Heart left ventricle (tissue), 16 donors: ENCODE data around the gene AHSA1. TPM values are rescaled to one million over a fixed set of nuclear protein-coding genes. Genes with fewer than 3 reads are reported as not detected.
A peak's percentile ranks its signal among the peaks of the same experiment; 100 is the strongest.

ENCODE experiments used
- ATAC-seq, 4 donors: fragments of 200-7000 bp; cut with Tn5 transposase; one replicate each; pipeline ENCODE4 v1.9.1; 2020 to 2022; ENCODE audit warnings: moderate library complexity in 4 of 4, mild to moderate bottlenecking in 3 of 4, moderate number of reproducible peaks in 1 of 4
- DNase-seq, 5 donors: peaks; one replicate each; pipeline ENCODE4 v3.0.0-alpha.2; 2020
- H3K27ac ChIP-seq, 12 donors: fragments of 200-600 bp; sonication (generic) in 4 of 12; one replicate each; pipeline versions ENCODE4 v1.5.0 to v1.8.0; 2016 to 2022; ENCODE audit warnings: mild to moderate bottlenecking in 2 of 12
- H3K27me3 ChIP-seq, 9 donors: fragments of 200-600 bp; sonication (generic) in 2 of 9; one replicate each; pipeline versions ENCODE4 v1.5.1 to v1.8.0; 2016 to 2022; ENCODE audit warnings: mild to moderate bottlenecking in 3 of 9
- H3K36me3 ChIP-seq, 9 donors: fragments of 200-600 bp; sonication (generic) in 2 of 9; one replicate each; pipeline versions ENCODE4 v1.5.0 to v1.8.0; 2018 to 2022; ENCODE audit warnings: mild to moderate bottlenecking in 2 of 9
- H3K4me1 ChIP-seq, 12 donors: fragments of 200-600 bp; sonication (generic) in 4 of 12; one replicate each; pipeline versions ENCODE4 v1.5.0 to v1.8.0; 2016 to 2022; ENCODE audit warnings: mild to moderate bottlenecking in 3 of 12
- H3K4me3 ChIP-seq, 12 donors: fragments of 200-600 bp; sonication (generic) in 4 of 12; one replicate each; pipeline versions ENCODE4 v1.5.0 to v1.8.0; 2017 to 2022; ENCODE audit warnings: mild to moderate bottlenecking in 9 of 12, moderate library complexity in 4 of 12
- H3K9me3 ChIP-seq, 12 donors: fragments of 200-600 bp; sonication (generic) in 4 of 12; one replicate each; pipeline versions ENCODE4 v1.5.0 to v1.8.0; 2016 to 2022; ENCODE audit warnings: mild to moderate bottlenecking in 1 of 12
- POLR2A ChIP-seq, 2 donors: fragments of 450-650 bp; IDR thresholded peaks; one replicate each; pipeline ENCODE4 v1.6.1; 2017; ENCODE audit warnings: antibody characterized with exemption in 2 of 2, mild to moderate bottlenecking in 2 of 2, moderate library complexity in 2 of 2
- WGBS, 4 donors: extraction: QIAGEN DNeasy Blood & Tissue Kit in 2 of 4; methylation state at CpG; one replicate each; pipeline versions ENCODE4 v1.1.5 to v1.1.7; 2013 to 2018; 5-methylcytosine and 5-hydroxymethylcytosine counted together
- intact Hi-C, 10 donors: fragments of 100-400 bp; cut with DNase I; formaldehyde crosslinking; loops; one replicate each; pipeline versions ENCODE4 v1.11.1 to v1.14.2; 2022
- polyA plus RNA-seq, 2 donors: library from polyadenylated mRNA; stranded (reverse); fragments of 200-250 nt; gene quantifications; one replicate each; pipeline ENCODE4 v1.2.3, GENCODE V29; 2013
- total RNA-seq, 9 donors: library from RNA; depleted of rRNA in 2 of 9; stranded (reverse); fragments of >200 nt in 2 of 9; fragmentation: NEBNext Ultra II Directional in 3 of 9; extraction: Animal tissue kit (Norgen Biotek cat#: 25700) in 3 of 9; gene quantifications; one replicate each; pipeline versions ENCODE4 v1.1.0 to v1.2.4, GENCODE V29; 2016 to 2023
- TF ChIP-seq, protein P1 (sequence below), 12 donors: fragments of 200-600 bp; sonication (generic) in 4 of 12; IDR thresholded peaks; one replicate each; pipeline versions ENCODE4 v1.5.0 to v1.8.0; 2018 to 2022; ENCODE audit warnings: antibody characterized with exemption in 12 of 12, mild to moderate bottlenecking in 5 of 12
- donor health status: ischemic (EF 13 %, LVEDD 7.1; RV severe dilation, severe dysfunction).
- donor health status: healthy with polysubstance abuse.
- donor health status: DM: no; HTN: yes; CAD: no.
- donor health status: DM: no; HTN: no; CAD: no.
- donor health status: ischemic (EF 25% LVEDD 6.9; RV normal size, moderate dysfunction).
- donor health status: ischemic (EF 25% LVEDD 5.7; RV mildly dilated, moderate dysfunction).
- donor health status: healthy.
- donor health status: DM: yes; HTN: yes; CAD: no.
- donor health status: ischemic (EF 35%, LVEDD 5.7; RV mildly dilated, moderate dysfunction).
- donor health status: nonischemic (EF 11% LVEDD 7.7; RV severe dilation, severe dysfunction).
- donor health status: DM: yes; HTN: yes; CAD: no.
- donor health status: PGD.
- donor health status: ischemic (EF 29% LVEDD 5.4; RV normal size, mild dysfunction).
- donor health status: nonischemic (EF 23%, LVEDD 6.1; RV moderate dilation, normal function).

The AHSA1 gene
- total and polyA plus RNA-seq, 11 donors = 112 to 256 (median 152) TPM

- intact Hi-C loops = loop anchor here in 9 of 10 donors (2.0 to 10.0 kb wide), 10 partner anchors 81 to 249 kb away; partner anchors contain the start of genes SAMD15 (in 5 of the 9), TMED8 (in 5 of the 9), ALKBH1 (in 4 of the 9) and GSTZ1 (in 4 of the 9)
- DNase-seq (peak in 4 of 5 donors; percentile 24 to 63 (median 44)), ATAC-seq (peak in 3 of 4 donors; percentile 24 to 38 (median 37))
- Histone ChIP-seq H3K4me3 (peak overlapping the region; percentile 70 to 98 (median 92)), H3K36me3 (peaks cover 0 to 47% (median 40%) of the 10 kb centered on the region in 9 donors), H3K27me3 (no peaks in the 10 kb centered on the region), H3K27ac (peak overlapping the region; percentile 87 to 97 (median 95)), H3K4me1 (peaks cover 2 to 30% (median 21%) of the 10 kb centered on the region in 12 donors), H3K9me3 (no peaks in the 10 kb centered on the region)
- WGBS, 4 donors = 1 to 2% (median 1%) methylated on average over 28 to 29 of the region's 29 CpGs
- TF ChIP-seq POLR2A (IDR thresholded peaks at IDR 0.05) = no peak
- TF ChIP-seq, protein P1, sequence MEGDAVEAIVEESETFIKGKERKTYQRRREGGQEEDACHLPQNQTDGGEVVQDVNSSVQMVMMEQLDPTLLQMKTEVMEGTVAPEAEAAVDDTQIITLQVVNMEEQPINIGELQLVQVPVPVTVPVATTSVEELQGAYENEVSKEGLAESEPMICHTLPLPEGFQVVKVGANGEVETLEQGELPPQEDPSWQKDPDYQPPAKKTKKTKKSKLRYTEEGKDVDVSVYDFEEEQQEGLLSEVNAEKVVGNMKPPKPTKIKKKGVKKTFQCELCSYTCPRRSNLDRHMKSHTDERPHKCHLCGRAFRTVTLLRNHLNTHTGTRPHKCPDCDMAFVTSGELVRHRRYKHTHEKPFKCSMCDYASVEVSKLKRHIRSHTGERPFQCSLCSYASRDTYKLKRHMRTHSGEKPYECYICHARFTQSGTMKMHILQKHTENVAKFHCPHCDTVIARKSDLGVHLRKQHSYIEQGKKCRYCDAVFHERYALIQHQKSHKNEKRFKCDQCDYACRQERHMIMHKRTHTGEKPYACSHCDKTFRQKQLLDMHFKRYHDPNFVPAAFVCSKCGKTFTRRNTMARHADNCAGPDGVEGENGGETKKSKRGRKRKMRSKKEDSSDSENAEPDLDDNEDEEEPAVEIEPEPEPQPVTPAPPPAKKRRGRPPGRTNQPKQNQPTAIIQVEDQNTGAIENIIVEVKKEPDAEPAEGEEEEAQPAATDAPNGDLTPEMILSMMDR (IDR thresholded peaks at IDR 0.05) = no peak
These were observed 507 bp downstream of the AHSA1 start for GRCh38 chr14:77458249-77458950.

DNA sequence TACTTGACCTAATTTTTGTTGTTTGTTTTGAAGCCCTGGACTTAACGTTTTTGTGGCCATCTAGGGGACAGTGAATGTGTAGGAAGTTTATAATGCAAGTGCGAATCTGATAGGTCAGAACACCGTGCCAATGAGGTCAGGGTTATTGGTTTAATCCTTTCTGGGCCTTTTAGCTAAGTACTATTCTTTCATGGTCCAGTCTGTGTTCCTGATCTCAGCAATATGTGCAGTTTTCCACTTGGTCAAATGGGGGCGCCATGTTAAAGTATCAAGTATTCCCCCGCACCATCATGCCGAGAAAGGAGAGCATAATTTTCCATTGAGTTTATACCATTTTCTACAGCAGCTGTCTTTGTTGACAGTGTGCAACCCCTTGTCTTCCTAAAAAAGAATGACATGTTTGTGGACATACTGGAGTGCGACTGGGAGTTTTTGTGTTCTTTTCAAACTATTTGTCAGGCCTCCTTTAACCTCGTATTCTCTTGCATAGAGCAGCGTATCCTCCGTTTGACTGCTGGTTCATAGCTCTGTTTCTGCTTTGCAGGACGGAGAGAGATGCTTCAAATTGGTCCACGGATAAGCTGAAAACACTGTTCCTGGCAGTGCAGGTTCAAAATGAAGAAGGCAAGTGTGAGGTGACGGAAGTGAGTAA is 1.3 kb downstream of the AHSA1 start:
- Histone ChIP-seq H3K36me3 (peaks cover 0 to 50% (median 47%) of the 10 kb centered on the region in 9 donors), H3K27me3 (no peaks in the 10 kb centered on the region), H3K27ac (peak overlapping the region in 3 of 12 donors; percentile 91 to 96 (median 94)), H3K4me1 (peaks cover 2 to 30% (median 21%) of the 10 kb centered on the region in 12 donors), H3K9me3 (no peaks in the 10 kb centered on the region), H3K4me3 (peak overlapping the region; percentile 70 to 98 (median 92))
- ATAC-seq (no peak), DNase-seq (peak in 3 of 5 donors; percentile 37 to 48 (median 42))
- TF ChIP-seq, protein P1 (IDR thresholded peaks at IDR 0.05) = peak in 11 of 12 donors; percentile 13 to 66 (median 45)
- no peak for TF ChIP-seq POLR2A (IDR thresholded peaks at IDR 0.05)
- intact Hi-C loops = loop anchor here in 9 of 10 donors (2.0 to 10.0 kb wide), 10 partner anchors 82 to 248 kb away; partner anchors contain the start of genes SAMD15 (in 5 of the 9), TMED8 (in 5 of the 9), ALKBH1 (in 4 of the 9) and GSTZ1 (in 4 of the 9)
- WGBS, 4 donors = 36 to 43% (median 41%) methylated on average over 13 of the region's 13 CpGs

- WGBS, 4 donors = 92 to 94% (median 92%) methylated on average over 5 of the region's 5 CpGs
- intact Hi-C loops = loop anchor here in 1 of 10 donors (10.0 kb wide), 1 partner anchor 237 kb away; the partner anchor contains the start of genes ALKBH1 and SLIRP
These were observed 9.9 kb downstream of the AHSA1 start for GRCh38 chr14:77467801-77468200.

More at GRCh38 chr14:77467801-77468200, 9.9 kb downstream of the AHSA1 start:
- peaks cover 11 to 77% (median 72%) of the 10 kb centered on the region in 9 donors for H3K36me3 ChIP-seq
- DNase-seq (no peak), ATAC-seq (no peak)
- H3K4me1 ChIP-seq = no peaks in the 10 kb centered on the region
- H3K27ac ChIP-seq = no peak overlapping the region
- H3K4me3 ChIP-seq = no peak overlapping the region
- no peaks in the 10 kb centered on the region for H3K9me3 ChIP-seq
- TF ChIP-seq, protein P1 (IDR thresholded peaks at IDR 0.05) = no peak
- no peak for TF ChIP-seq POLR2A (IDR thresholded peaks at IDR 0.05)
- H3K27me3 ChIP-seq = no peaks in the 10 kb centered on the region
